H1 (cell line): Measurements from ENCODE around the gene PSME4. TPM values are rescaled to one million over a fixed set of nuclear protein-coding genes. Genes with fewer than 3 reads are reported as not detected.

Source experiments
- CTCF ChIA-PET: fragments of 300-600 bp; sonication (Branson Sonifier 250); formaldehyde crosslinking; loops from one replicate; lab custom pipeline; 2021; ENCODE audit not compliant: partially characterized antibody; lab: Charles Lee
- POLR2A ChIA-PET: fragments of 300-600 bp; sonication (Branson Sonifier 250); formaldehyde crosslinking; loops from one replicate; lab custom pipeline; 2021; ENCODE audit warnings: inconsistent platforms; ENCODE audit not compliant: partially characterized antibody; lab: Charles Lee
- DNase-seq, 2 experiments: peaks; one replicate each; pipeline versions ENCODE4 v3.0.0 to v3.0.0-alpha.2; 2010 to 2022; ENCODE audit warnings: low spot score in 2 of 2, low read depth in 1 of 2, mixed read lengths in 1 of 2
- FAIRE-seq: peaks from 2 replicates; lab custom pipeline; 2011; peaks lifted over from hg19 to GRCh38; lab: Jason Lieb, UNC
- H2AFZ ChIP-seq: 2 replicates; pipeline ENCODE4 v1.8.1; 2012; ENCODE audit warnings: low read length, inconsistent platforms
- H2AK5ac ChIP-seq: 2 replicates; pipeline ENCODE4 v1.6.1; 2013; ENCODE audit warnings: low read depth, low read length
- H2BK120ac ChIP-seq: replicated peaks from 2 replicates; pipeline ENCODE3; 2013; ENCODE audit warnings: low read depth, low read length, inconsistent platforms
- H2BK12ac ChIP-seq: 2 replicates; pipeline ENCODE4 v1.6.1; 2013; ENCODE audit warnings: low read depth, low read length
- H2BK15ac ChIP-seq: 2 replicates; pipeline ENCODE4 v1.6.1; 2013; ENCODE audit warnings: low read length
- H2BK20ac ChIP-seq: 2 replicates; pipeline ENCODE4 v1.6.1; 2013; ENCODE audit warnings: low read length
- H2BK5ac ChIP-seq: 2 replicates; pipeline ENCODE4 v1.6.1; 2013; ENCODE audit warnings: low read depth, low read length
- H3K14ac ChIP-seq: 2 replicates; pipeline ENCODE4 v1.6.1; 2013; ENCODE audit warnings: inconsistent platforms; ENCODE audit not compliant: insufficient read length
- H3K18ac ChIP-seq: 2 replicates; pipeline ENCODE4 v1.6.1; 2013; ENCODE audit warnings: low read length; ENCODE audit errors: extremely low read depth
- H3K23ac ChIP-seq: 2 replicates; pipeline ENCODE4 v1.6.1; 2013; ENCODE audit warnings: inconsistent platforms; ENCODE audit not compliant: insufficient read length
- H3K23me2 ChIP-seq: 2 replicates; pipeline ENCODE4 v1.6.1; 2013; ENCODE audit warnings: low read depth, low read length
- H3K27ac ChIP-seq: 2 replicates; pipeline ENCODE4 v1.6.1; 2011; ENCODE audit warnings: low read depth, low read length, inconsistent platforms
- H3K27me3 ChIP-seq, 4 experiments: replicated peaks in 1 of 4; 1 replicate in 1 of 4; 2 replicates in 3 of 4; pipeline versions ENCODE4 v1.6.1 to v1.8.1; 2011 to 2013; ENCODE audit warnings: low read length in 3 of 4, mild to moderate bottlenecking in 3 of 4, inconsistent platforms in 2 of 4, mixed read lengths in 2 of 4, moderate library complexity in 1 of 4; ENCODE audit not compliant: control insufficient read depth in 3 of 4, insufficient read depth in 3 of 4; ENCODE audit errors: extremely low read depth in 1 of 4
- H3K36me3 ChIP-seq, 4 experiments: 2 replicates each; pipeline versions ENCODE4 v1.6.1 to v1.8.1; 2011 to 2013; ENCODE audit warnings: mild to moderate bottlenecking in 4 of 4, low read length in 3 of 4, moderate library complexity in 2 of 4, control low read depth in 1 of 4, inconsistent platforms in 1 of 4; ENCODE audit not compliant: insufficient read depth in 4 of 4, control insufficient read depth in 2 of 4
- H3K4ac ChIP-seq: replicated peaks from 2 replicates; pipeline ENCODE3; 2013; ENCODE audit warnings: low read length, low read depth, mixed read lengths, inconsistent platforms; ENCODE audit not compliant: insufficient read length
- H3K4me1 ChIP-seq, 4 experiments: replicated peaks in 1 of 4; 1 replicate in 1 of 4; 2 replicates in 3 of 4; pipeline versions ENCODE4 v1.6.1 to v1.8.1; 2011 to 2013; ENCODE audit warnings: low read length in 3 of 4, inconsistent platforms in 2 of 4, mixed read lengths in 1 of 4; ENCODE audit not compliant: insufficient read depth in 4 of 4, control insufficient read depth in 3 of 4
- H3K4me2 ChIP-seq, 2 experiments: 2 replicates each; pipeline versions ENCODE4 v1.6.1 to v1.8.1; 2011 to 2013; ENCODE audit warnings: low read depth in 2 of 2, low read length in 2 of 2, control low read depth in 1 of 2, inconsistent platforms in 1 of 2, mild to moderate bottlenecking in 1 of 2; ENCODE audit not compliant: insufficient read depth in 1 of 2
- H3K4me3 ChIP-seq, 4 experiments: fragments of 200-600, 300-600 bp in 1 of 4; sonication (generic), shearing (Covaris generic), sonication (Bioruptor Twin) in 1 of 4; 2 replicates each; pipeline versions ENCODE4 v1.5.1 to v1.8.1; 2011 to 2016; ENCODE audit warnings: low read length in 4 of 4, low read depth in 3 of 4, control low read depth in 2 of 4, inconsistent platforms in 2 of 4, mild to moderate bottlenecking in 2 of 4, mixed read lengths in 1 of 4, moderate library complexity in 1 of 4; ENCODE audit not compliant: insufficient read depth in 2 of 4; ENCODE audit errors: extremely low read depth in 1 of 4
- H3K56ac ChIP-seq: replicated peaks from 2 replicates; pipeline ENCODE3; 2013; ENCODE audit warnings: low read depth, mild to moderate bottlenecking, mixed read lengths, low read length, inconsistent platforms; ENCODE audit not compliant: insufficient read length
- H3K79me1 ChIP-seq: 2 replicates; pipeline ENCODE4 v1.6.1; 2013; ENCODE audit warnings: low read depth, low read length, control low read depth
- H3K79me2 ChIP-seq, 2 experiments: 2 replicates each; pipeline versions ENCODE4 v1.6.1 to v1.8.1; 2012 to 2013; ENCODE audit warnings: low read length in 2 of 2, mild to moderate bottlenecking in 2 of 2, inconsistent platforms in 1 of 2; ENCODE audit not compliant: insufficient read depth in 2 of 2, control insufficient read depth in 1 of 2
- H3K9ac ChIP-seq, 4 experiments: replicated peaks in 1 of 4; 1 replicate in 1 of 4; 2 replicates in 3 of 4; pipeline versions ENCODE4 v1.6.1 to v1.8.1; 2011 to 2013; ENCODE audit warnings: low read depth in 3 of 4, low read length in 3 of 4, control low read depth in 2 of 4, mild to moderate bottlenecking in 2 of 4, moderate library complexity in 2 of 4, inconsistent platforms in 1 of 4; ENCODE audit errors: extremely low read depth in 1 of 4
- H3K9me3 ChIP-seq, 2 experiments: 2 replicates each; pipeline versions ENCODE4 v1.6.1 to v1.8.1; 2012 to 2013; ENCODE audit warnings: mild to moderate bottlenecking in 2 of 2, moderate library complexity in 2 of 2, control low read depth in 1 of 2, inconsistent platforms in 1 of 2, low read depth in 1 of 2, low read length in 1 of 2, mixed read lengths in 1 of 2; ENCODE audit not compliant: insufficient read depth in 2 of 2
- H4K20me1 ChIP-seq, 2 experiments: replicated peaks in 1 of 2; 2 replicates each; pipeline versions ENCODE3 to v1.8.1; 2011 to 2013; ENCODE audit warnings: inconsistent platforms in 2 of 2, low read length in 2 of 2, mild to moderate bottlenecking in 1 of 2; ENCODE audit not compliant: insufficient read depth in 2 of 2, control insufficient read depth in 1 of 2
- H4K5ac ChIP-seq: 2 replicates; pipeline ENCODE4 v1.6.1; 2013; ENCODE audit warnings: low read length, low read depth, mixed read lengths, inconsistent platforms; ENCODE audit not compliant: insufficient read length
- H4K8ac ChIP-seq: 2 replicates; pipeline ENCODE4 v1.8.0; 2013; ENCODE audit warnings: mild to moderate bottlenecking, moderate library complexity, low read length, inconsistent platforms; ENCODE audit not compliant: insufficient read depth; ENCODE audit errors: extremely low read depth
- H4K91ac ChIP-seq: replicated peaks from 2 replicates; pipeline ENCODE3; 2013; ENCODE audit warnings: low read length, mixed read lengths, inconsistent platforms; ENCODE audit not compliant: insufficient read length
- NRF1 ChIP-seq: IDR thresholded peaks from 2 replicates; pipeline ENCODE4 v1.6.1; 2011; ENCODE audit warnings: mild to moderate bottlenecking, low read depth, low read length, improper control_type of control experiment
- RBBP5 ChIP-seq: IDR thresholded peaks from 2 replicates; pipeline ENCODE4 v1.7.1; 2012; ENCODE audit warnings: low read depth, mild to moderate bottlenecking, inconsistent platforms, low read length, moderate library complexity, borderline replicate concordance
- SP4 ChIP-seq: IDR thresholded peaks from 2 replicates; pipeline ENCODE4 v1.6.1; 2012; ENCODE audit warnings: low read length, inconsistent platforms
- YY1 ChIP-seq: IDR thresholded peaks from 2 replicates; pipeline ENCODE4 v1.6.1; 2011; ENCODE audit warnings: low read depth, mild to moderate bottlenecking, low read length
- WGBS, 2 experiments: shearing (Covaris generic) in 1 of 2; methylation state at CpG; one replicate each; pipeline versions ENCODE4 v1.1.6 to v1.1.7; 2013 to 2015; ENCODE audit warnings: low lambda C conversion rate in 2 of 2, mixed read lengths in 2 of 2, inconsistent platforms in 1 of 2, low coverage in 1 of 2, missing lambda C conversion rate in 1 of 2; ENCODE audit not compliant: insufficient replicate concordance in 2 of 2, insufficient coverage in 1 of 2, insufficient read length in 1 of 2; ENCODE audit errors: extremely low coverage in 1 of 2, missing lambda C conversion rate in 1 of 2; 5-methylcytosine and 5-hydroxymethylcytosine counted together
- polyA plus RNA-seq, 7 experiments: library from polyadenylated mRNA; depleted of rRNA in 3 of 7; stranded (reverse) in 5 of 7; unstranded in 2 of 7; fragments of >200 nt in 5 of 7; fragments of 200-250 nt in 2 of 7; gene quantifications; 1 replicate in 5 of 7; 2 replicates in 1 of 7; 4 replicates in 1 of 7; pipeline versions ENCODE4 v1.2.1 to v1.2.3, GENCODE V29; 2011 to 2013; ENCODE audit warnings: missing spikeins in 2 of 7, mixed read lengths in 2 of 7
- total RNA-seq: library from RNA; stranded (reverse); fragmentation: NEBNext Ultra II Directional; extraction: Animal tissue kit (Norgen Biotek cat#: 25700); gene quantifications from 2 replicates; pipeline ENCODE4 v1.2.1, GENCODE V29; 2021

PSME4 gene
- total and polyA plus RNA-seq, 2 of the 8 experiments (the other 6 are each of a cell fraction or from before 2014, with no cell fraction given) = 42.2 to 116 TPM

GRCh38 chr2:53865962-53866361 lies 104.8 kb downstream of the PSME4 start:
- Histone ChIP-seq H3K9me3 (no peaks in the 10 kb centered on the region), H3K4ac (no peak overlapping the region), H3K36me3 (peaks cover 3 to 47% (median 21%) of the 10 kb centered on the region in 4 experiments; a peak in 6 of 8 replicates), H3K4me3 (no peak overlapping the region), H2AK5ac (no peak overlapping the region), H3K18ac (no peak overlapping the region), H4K91ac (no peak overlapping the region), H2BK12ac (no peak overlapping the region), H4K20me1 (peaks cover 0 to 2% of the 10 kb centered on the region in 2 experiments), H4K5ac (no peak overlapping the region), H3K27me3 (no peaks in the 10 kb centered on the region), H3K56ac (no peak overlapping the region), H2BK5ac (no peak overlapping the region), H3K79me1 (no peaks in the 10 kb centered on the region), H2BK120ac (no peak overlapping the region), H3K4me1 (no peaks in the 10 kb centered on the region), H4K8ac (no peak overlapping the region), H3K23ac (no peak overlapping the region), H2BK15ac (no peak overlapping the region), H2AFZ (no peak overlapping the region), H3K9ac (no peak overlapping the region), H3K4me2 (no peak overlapping the region), H3K14ac (no peak overlapping the region), H2BK20ac (no peak overlapping the region), H3K79me2 (no peaks in the 10 kb centered on the region), H3K27ac (no peak overlapping the region), H3K23me2 (no peaks in the 10 kb centered on the region)
- TF ChIP-seq NRF1 = no peak
- TF ChIP-seq SP4 = no peak
- no peak for TF ChIP-seq YY1
- no peak for TF ChIP-seq RBBP5
- FAIRE-seq (no peak), DNase-seq (no peak)
- POLR2A ChIA-PET = no interaction called here
- WGBS, 2 experiments = 89% methylated on average over 5 of the region's 5 CpGs; no CpG with 5 or more reads in 1 of the 2 experiments
- CTCF ChIA-PET = no interaction called here
